Left ventricle myocardium superior (tissue), 1 donor: ENCODE data around the gene MUC21. TPM values are rescaled to one million over a fixed set of nuclear protein-coding genes. Genes with fewer than 3 reads are reported as not detected.
A peak's percentile ranks its signal among the peaks of the same experiment; 100 is the strongest.
"Not testable (repeated sequence)": the region's sequence is repeated elsewhere in the genome, so short reads cannot be mapped to it uniquely, and the experiment has no call there.

Experiments
- ATAC-seq: fragments of 200-7000 bp; cut with Tn5 transposase; one replicate; pipeline ENCODE4 v1.9.1; 2020; ENCODE audit warnings: mild to moderate bottlenecking, moderate library complexity
- DNase-seq: peaks from one replicate; pipeline ENCODE4 v3.0.0-alpha.2; 2020
- intact Hi-C: fragments of 100-400 bp; cut with micrococcal nuclease; formaldehyde crosslinking; loops from one replicate; pipeline ENCODE4 v1.11.0; 2022
- total RNA-seq: library from RNA; stranded (reverse); fragmentation: NEBNext Ultra II Directional; extraction: Animal tissue kit (Norgen Biotek cat#: 25700); gene quantifications from one replicate; pipeline ENCODE4 v1.2.1, GENCODE V29; 2021
- donor health status: DM: no; HTN: yes; CAD: no; lungs with severe emphysema.

Gene MUC21
- total RNA-seq, 1 donor from 2014 or later: not detected

DNA sequence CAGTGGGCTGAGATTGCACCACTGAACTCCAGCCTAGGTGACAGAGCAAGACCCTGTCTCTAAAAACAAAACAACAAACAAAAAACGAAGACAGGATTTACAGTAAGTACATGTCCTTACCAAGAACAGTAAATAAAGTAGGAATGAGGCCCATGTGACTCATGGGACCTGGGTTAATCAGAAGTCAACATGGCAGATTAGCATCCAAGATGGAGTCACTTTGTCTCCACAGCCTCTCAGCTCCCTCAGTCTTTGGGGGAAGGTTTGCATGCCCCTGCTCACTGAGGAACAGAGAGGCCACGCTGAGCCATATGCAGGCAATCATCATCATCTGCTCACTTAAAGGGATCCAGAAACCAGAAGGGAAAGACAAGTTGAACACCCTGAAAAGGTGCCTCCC lies 19.0 kb downstream of the MUC21 start:
- ATAC-seq (no peak), DNase-seq (no peak)
- intact Hi-C loops: no loop called here

DNA sequence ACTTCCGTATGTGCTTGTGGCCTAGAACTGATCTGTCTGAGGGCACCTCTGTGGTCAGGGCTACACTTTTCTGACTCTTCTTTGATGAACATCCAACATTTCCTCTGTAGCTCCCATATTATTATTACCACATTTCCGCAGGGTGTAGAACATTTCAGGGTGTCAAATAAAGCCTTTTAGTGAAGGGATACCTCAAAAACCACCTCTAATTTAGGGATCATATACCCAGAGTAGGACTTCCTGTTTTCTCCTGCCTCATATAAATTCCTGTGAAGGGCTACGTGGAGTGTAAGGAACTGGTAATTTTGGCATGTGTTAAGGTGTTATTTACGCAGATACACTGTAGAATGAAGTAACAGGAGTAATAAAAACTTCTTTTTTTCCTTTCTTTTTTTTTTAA lies 21.3 kb downstream of the MUC21 start:
- intact Hi-C loops: no loop called here
- DNase-seq (no peak), ATAC-seq (peak; percentile 20)

DNA sequence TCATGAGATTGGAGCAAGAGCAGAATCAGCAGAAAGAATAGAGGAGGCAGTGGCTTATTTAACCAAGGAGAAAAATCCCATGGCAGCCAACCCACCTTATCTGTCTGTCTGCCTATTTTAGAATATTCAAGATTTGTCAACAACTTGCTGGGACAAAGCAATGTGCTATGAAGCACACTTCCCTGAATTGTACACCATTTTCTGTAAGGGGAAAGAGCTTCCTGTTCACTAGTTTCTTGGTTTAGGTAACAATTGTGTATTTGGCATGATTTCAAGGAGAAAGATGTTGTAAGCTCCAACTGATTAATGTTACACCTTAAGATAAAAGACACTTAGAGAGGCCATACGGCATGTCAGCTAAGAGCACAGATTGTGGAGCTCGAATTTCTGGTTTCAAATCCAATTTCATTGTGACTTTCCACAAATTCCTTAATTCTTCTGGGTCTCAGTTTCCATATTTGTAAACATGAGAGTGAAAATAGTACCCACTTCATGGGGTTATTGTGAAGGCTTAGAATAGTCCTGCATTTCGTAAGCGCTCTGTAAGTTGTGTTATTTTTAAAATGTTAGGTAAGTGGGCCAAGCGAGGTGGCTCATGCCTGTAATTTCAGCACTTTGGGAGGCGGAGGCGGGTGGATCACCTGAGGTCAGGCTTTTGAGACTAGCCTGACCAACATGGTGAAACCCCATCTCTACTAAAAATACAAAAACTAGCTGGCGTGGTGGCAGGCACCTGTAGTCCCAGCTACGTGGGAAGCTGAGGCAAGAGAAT lies 21.9 kb downstream of the MUC21 start:
- ATAC-seq: peak; percentile 96
- peak; percentile 69 for DNase-seq

DNA sequence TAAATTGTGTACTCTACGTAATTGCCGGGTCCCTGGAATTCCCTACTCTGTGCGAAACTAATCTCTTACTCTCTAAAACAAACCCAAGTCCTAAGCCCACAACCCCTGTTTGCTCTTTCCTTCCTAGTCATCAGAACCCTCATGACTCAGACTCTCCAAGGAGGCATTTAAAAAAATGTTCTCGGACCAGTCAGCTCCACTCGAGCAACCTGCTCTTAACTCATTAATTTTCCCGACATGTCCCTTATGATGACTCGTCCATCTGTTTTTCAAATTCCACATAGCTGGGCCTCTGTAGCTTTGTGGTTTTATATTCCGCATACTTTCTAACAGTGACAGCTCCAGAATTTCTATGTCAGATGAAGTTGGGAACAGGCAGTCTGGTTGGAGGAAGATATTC lies 24.2 kb downstream of the MUC21 start:
- intact Hi-C loops: no loop called here
- no peak for DNase-seq
- ATAC-seq: no peak

More for the DNA sequence above, 21.9 kb downstream of the MUC21 start:
- intact Hi-C loops: no loop called here

DNA sequence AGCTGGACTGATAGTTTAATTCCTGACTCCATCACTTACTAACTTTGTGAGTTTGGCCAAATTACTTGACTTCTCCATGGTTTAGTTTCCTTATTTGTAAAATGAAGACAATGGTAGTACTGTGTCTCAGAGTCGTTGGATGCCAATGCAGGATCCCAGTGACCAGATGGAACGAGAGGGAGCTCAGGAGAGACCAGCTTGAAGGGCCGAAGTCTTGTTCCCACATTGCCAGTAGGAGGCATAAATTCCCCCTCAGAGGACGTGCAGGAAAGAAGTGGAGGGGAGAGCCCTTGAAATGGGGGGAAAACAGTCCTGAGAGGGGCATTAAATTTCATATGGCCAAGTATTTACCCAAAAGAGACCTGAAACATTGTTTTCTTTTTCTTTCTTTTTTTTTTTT lies 24.6 kb downstream of the MUC21 start:
- ATAC-seq (no peak), DNase-seq (no peak)
- intact Hi-C loops: no loop called here

DNA sequence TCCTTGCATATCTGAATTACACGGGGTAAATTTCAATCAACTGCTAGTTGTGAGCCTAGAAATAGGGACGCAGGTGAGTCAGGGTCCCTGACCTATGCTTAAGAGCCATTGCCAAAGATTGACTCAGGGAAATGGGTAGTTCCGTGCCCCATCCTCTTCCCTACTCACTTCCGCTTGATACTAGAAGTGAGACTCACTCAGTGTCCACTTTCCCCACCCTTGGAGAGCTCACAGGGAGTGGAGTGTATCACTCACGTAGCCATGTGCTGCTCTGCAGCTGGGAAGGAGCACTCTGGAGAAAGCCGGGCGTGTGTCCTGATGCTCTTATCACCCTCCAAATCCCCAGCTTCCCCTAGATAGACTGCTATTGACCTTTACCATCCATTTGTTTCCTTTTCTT lies 26.2 kb downstream of the MUC21 start:
- ATAC-seq (no peak), DNase-seq (no peak)
- intact Hi-C loops: no loop called here

DNA sequence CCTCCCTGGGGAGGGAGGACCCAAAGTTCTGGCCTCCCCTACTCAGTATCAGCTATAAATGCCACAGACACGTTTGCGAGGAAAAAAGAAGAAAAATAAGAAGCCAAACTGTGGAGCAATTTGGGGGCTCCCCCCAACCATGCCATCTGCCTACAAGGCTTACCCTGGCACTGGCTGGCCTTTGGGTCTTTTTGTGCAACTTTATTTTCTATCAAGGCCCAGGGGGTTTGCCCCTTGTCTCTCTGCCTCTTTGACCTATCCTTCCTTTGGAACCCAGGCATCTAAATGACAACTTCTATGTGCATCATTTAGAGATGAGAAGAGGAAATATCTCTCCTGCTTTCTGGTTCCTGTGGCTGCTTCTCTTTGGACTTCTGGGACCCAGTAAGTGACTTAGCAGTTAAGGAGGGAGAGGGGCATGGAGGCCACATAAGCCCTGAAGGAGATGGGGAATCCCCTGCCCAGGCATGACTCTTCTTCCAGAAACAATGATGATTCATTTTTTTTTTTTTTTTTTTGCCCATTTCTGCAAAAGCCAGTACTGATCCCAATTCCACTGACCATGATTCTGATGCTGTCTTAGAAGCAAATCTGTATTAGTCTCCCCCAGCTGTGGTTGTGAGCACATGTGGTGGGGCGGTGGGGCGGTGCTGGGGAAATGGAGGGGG lies 27.0 kb downstream of the MUC21 start, which contains the start of gene MUC22:
TSS of gene MUC22 (plus strand) at position 82 of the 668 bp plus-strand sequence. CDS start at position 315, 233 bp downstream.
- ATAC-seq (no peak), DNase-seq (no peak)
- intact Hi-C loops: no loop called here

DNA sequence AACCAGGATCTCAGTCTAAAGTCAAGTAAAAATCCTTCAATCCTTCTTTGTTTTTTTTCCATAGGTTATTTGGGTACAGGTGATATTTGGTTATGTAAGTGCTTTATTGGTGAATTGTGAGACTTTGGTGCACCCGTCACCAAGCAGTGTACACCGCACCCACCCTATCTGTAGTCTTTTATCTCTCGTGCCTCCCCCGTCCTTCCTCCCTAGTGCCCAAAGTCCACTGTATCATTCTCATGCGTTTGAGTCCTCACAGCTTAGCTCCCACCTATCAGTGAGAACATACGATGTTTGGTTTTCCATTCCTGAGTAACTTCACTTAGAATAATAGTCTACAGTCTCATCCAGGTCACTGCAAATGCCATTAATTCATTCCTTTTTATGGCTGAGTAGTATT lies 27.6 kb downstream of the MUC21 start:
- ATAC-seq (no peak), DNase-seq (no peak)
- intact Hi-C loops: no loop called here

DNA sequence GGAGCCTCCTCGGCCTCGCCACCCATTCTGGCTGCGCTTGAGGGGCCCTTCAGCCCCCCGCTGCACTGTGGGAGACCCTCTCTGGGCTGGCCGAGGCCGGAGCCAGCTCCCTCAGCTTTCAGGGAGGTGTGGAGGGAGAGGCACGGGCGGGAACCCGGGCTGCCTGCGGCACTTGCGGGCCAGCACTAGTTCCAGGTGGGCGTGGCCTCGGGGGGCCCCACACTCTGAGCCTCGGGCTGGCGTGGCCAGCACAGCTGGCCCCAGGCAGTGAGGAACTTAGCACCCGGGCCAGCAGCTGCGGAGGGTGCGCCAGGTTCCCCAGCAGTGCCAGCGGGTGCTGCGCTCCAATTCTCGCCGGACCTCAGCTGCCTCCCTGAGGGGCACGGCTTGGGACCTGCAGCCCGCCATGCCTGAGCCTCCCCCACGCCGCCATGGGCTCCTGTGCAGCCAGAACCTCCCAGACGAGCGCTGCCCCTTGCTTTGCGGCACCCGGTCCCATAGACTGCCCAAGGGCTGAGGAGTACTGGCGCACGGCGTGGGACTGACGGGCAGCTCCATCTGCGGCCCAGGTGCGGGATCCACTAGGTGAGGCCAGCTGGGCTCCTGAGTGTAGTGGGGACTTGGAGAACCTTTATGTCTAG lies 33.3 kb downstream of the MUC21 start:
- intact Hi-C loops: no loop called here

DNA sequence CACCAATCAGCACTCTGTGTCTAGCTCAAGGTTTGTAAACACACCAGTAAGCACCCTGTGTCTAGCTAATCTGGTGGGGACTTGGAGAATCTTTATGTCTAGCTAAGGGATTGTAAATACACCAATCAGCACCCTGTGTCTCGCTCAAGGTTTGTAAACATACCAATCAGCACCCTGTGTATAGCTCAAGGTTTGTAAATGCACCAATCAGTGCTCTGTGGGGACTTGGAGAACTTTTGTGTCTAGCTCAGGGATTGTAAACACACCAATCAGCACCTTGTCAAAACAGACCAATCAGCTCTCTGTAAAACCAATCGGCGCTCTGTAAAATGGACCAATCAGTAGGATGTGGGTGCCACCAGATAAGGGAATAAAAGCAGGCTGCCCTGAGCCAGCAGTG lies 33.9 kb downstream of the MUC21 start:
- ATAC-seq, DNase-seq, intact Hi-C loops: not testable (repeated sequence)

More for the DNA sequence above, 33.3 kb downstream of the MUC21 start:
- no peak for ATAC-seq
- peak; percentile 27 for DNase-seq

DNA sequence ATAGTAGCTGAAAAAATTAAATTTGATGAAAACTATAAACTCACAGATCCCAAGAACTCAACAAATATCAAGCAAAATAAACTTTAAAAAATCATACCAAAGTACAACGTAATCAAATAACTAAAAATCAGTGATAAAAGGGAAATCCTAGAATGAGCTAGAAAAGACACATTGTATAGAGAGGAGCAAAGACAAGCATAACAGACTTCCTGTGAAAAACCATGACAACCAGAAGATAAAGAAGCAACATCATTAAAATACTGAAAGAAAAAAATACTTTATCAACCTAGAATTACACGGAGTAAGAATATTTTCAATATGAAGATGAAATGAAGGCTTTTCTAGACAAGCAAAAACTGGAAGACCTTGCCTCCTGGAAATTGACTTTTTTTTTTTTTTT lies 36.5 kb downstream of the MUC21 start:
- intact Hi-C loops: no loop called here
- ATAC-seq (no peak), DNase-seq (no peak)

DNA sequence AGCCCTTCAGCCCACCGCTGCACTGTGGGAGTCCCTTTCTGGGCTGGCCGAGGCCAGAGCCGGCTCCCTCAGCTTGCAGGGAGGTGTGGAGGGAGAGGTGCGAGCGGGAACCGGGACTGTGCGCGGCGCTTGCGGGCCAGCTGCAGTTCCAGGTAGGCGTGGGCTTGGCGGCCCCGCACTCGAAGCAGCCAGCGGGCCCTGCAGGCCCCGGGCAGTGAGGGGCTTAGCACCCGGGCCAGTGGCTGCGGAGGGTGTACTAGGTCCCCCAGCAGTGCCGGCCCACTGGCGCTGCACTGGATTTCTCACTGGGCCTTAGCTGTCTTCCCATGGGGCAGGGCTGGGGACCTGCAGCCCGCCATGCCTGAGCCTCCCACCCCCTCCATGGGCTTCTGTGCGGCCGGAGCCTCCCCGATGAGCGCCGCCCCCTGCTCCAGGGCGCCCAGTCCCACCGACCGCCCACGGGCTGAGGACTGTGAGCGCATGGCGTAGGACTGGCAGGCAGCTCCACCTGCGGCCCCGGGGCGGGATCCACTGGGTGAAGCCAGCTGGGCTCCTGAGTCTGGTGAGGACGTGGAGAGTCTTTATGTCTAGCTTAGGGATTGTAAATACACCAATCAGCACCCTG lies 37.2 kb downstream of the MUC21 start:
- DNase-seq, ATAC-seq, intact Hi-C loops: not testable (repeated sequence)

DNA sequence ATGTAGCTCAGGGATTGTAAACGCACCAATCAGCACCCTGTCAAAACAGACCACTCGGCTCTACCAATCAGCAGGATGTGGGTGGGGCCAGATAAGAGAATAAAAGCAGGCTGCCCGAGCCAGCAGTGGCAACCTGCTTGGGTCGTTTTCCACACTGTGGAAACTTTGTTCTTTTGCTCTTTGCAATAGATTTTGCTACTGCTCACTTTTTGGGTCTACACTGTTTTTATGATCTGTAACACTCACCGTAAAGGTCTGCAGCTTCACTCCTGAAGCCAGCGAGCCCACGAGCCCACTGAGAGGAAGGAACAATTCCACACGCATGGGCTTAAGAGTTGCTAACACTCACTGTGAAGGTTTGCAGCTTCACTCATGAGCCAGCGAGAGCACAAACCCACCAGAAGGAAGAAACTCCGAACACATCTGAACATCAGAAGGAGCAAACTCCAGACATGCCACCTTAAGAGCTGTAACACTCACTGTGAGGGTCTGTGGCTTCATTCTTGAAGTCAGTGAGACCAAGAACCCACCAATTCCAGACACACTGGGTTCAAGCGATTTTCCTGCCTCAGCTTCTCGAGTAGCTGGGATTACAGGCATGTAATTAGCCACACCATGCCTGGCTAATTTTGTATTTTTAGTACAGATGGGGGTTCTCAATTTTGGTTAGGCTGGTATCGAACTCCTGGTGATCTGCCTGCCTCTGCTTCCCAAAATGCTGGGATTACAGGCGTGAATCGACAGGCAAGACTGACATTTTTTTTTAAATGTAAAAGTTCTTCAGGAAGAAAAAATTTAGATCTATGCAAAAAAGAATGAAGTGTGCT lies 38.4 kb downstream of the MUC21 start:
- intact Hi-C loops, ATAC-seq, DNase-seq: not testable (repeated sequence)

DNA sequence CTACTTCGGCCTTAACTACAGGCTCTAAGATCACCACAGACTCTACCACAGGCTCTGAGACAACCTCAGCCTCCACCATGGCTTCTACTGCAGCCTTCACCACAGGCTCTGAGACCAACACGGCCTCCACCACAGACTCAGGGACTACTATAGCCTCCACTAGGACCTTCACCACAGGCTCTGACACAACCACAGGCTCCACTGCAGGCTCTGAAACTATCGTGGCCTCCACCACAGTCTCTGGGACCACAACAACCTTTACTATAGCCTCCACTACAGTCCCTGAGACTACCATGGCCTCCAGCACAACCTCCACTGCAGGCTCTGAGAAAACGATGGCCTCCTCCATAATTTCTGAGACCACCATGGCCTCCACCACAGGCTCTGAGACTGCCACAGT lies 42.1 kb downstream of the MUC21 start:
- DNase-seq (no peak), ATAC-seq (no peak)
- intact Hi-C loops: no loop called here

DNA sequence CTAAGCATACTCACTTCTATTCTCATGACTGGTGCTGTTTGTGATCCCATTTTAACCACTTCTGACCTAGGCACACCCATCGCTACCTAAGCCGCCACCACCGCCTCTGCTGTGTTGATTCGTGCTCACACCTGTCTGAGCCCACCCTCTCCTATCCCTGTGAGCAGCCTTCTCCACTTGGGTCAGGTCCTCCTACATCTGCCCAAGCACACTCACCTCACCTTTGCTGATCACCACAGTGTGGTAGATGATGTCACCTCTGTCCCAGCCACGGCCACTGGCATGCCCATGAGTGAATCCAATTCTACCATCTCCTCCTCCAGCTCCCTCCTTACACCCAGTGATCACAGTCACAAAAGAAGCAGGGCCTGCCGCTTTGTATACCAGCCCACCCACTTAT lies 47.6 kb downstream of the MUC21 start:
- intact Hi-C loops: no loop called here
- ATAC-seq: no peak
- DNase-seq: no peak

DNA sequence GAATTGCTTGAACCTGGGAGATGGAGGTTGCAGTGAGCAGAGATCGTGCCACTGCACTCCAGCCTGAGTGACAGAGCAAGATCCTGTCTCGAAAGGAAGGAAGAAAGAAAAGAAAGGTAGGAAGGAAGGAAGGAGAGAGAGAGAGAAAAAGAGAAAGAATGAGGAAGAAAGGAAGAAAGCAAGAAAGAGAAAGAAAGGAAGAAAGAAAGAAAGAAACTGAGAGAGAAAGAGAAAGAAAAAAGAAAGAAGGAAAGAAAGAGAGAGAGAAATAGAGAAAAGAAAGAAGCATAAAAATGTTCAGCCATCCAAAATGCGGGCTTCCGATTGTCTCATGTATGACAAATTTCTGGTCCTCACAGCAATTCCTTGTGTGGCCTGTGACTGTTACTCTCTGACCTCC lies 49.6 kb downstream of the MUC21 start:
- DNase-seq (no peak), ATAC-seq (no peak)
- intact Hi-C loops: no loop called here

DNA sequence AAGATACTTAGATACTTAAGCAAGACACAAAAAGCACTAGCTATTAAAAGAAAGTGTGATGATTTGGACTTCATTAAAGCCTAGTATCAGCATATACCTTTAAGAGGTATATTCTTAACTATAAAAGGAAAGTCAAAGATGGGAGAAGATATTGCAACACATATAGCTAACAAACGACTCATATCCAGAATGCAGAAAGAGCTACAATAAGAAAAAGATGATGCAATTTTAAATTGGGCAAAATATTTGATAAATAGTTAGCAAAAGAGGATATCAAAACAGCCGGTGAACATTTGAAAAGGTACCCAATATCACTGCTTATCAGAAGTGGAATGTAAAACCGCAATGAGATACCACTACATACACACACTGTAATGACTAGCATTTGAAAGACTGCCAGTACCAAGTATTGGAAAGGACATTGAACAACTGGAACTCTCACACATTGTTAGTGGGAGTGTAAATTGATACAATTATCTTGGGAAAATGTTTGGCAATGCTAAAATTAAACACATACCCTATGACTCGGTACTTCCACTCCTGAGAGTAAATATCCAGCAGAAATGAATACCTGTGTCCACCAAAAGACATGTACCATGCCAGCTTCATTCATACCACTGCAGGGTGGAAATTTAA lies 52.5 kb downstream of the MUC21 start:
- intact Hi-C loops: no loop called here
- ATAC-seq (no peak), DNase-seq (no peak)

DNA sequence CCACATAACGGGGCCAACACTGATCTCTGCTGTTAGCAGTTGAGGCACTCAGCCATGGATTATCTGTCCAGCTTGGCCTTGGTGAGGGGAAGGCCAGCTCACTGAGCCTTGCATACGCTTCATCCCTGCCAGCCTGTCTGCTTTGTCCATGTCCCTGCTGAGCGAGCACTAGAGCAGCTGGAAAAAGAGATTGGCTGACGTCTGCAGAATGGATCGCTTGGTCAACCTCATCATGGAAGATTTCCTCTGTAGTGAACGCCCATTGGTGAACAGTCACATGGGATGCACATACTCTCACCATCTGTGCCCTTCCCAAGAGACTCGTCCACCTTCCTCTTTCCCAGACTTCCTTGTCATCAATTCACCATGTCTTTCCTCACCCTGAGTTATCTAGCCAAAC lies 53.7 kb downstream of the MUC21 start:
- ATAC-seq: peak; percentile 25
- intact Hi-C loops: no loop called here
- DNase-seq: no peak

DNA sequence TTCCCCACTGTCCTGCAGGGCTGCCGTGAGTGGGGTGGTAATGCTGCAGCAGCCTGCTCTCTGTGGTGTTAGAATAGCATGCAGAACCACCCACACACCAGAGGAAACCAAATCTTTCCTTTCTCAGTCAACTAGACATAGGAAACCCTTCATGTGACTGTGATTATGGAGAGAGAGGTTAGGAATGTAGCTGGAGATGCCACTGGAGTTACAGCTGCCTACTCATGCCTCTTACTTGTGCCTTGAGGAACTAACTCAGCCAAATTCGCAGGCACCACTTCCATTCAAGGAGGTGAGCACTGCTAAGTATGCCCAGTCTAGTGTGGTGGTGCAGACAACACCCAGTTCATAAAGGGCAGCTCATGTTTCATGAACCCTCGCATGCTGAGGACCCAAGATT lies 54.2 kb downstream of the MUC21 start:
- intact Hi-C loops: no loop called here
- DNase-seq: no peak
- ATAC-seq: no peak
